ENCODE data around the gene RNF157. TPM values are rescaled to one million over a fixed set of nuclear protein-coding genes. Genes with fewer than 3 reads are reported as not detected.

The RNF157 gene
- total RNA-seq, 4 donors from 2014 or later, result 32.5 to 164 (median 54.8) TPM

Small RNA genes lying within 50 kb of the gene (small RNA-seq; reads per million reads assigned to genes)
- gene ATP5MGP6 (0 reads per million in 4 donors), gene MIR6868 (0 to 0.28 (median 0) reads per million in 4 donors)

Other genes with a start within 250 kb of the RNF157 start
- gene CDK3, start 239.6 kb downstream of the RNF157 start, total RNA-seq, result 10 to 100 TPM in 2 of 4 donors, 1 to 10 TPM in 1, not detected in 1; 5.4 to 24.6 (median 16.9) TPM
- 10 to 100 TPM; 17.1 to 23.7 (median 20.6) TPM for gene EVPL, start 213.2 kb downstream of the RNF157 start, total RNA-seq
- gene SRP68, start 168.0 kb downstream of the RNF157 start, total RNA-seq, result 10 to 100 TPM; 11.6 to 44.8 (median 30.4) TPM
- gene GALR2, start 165.7 kb downstream of the RNF157 start, total RNA-seq, result 1 to 10 TPM in 3 of 4 donors, not detected in 1; 1.9 to 10.0 (median 3.2) TPM
- gene ZACN, start 161.3 kb downstream of the RNF157 start, total RNA-seq, result under 1 TPM in 1 of 4 donors, not detected in 3; 0.40 TPM
- 100 to 1,000 TPM in 2 of 4 donors, 10 to 100 TPM in 2; 88.0 to 143 (median 105) TPM for gene EXOC7, start 136.7 kb downstream of the RNF157 start, total RNA-seq
- 1 to 10 TPM in 2 of 4 donors, under 1 TPM in 1, not detected in 1; 0.82 to 7.4 (median 1.9) TPM for gene FOXJ1, start 99.2 kb downstream of the RNF157 start, total RNA-seq
- gene UBALD2, start 24.9 kb upstream of the RNF157 start, total RNA-seq, result 10 to 100 TPM; 25.5 to 51.2 (median 34.5) TPM
- gene QRICH2, start 67.8 kb upstream of the RNF157 start, total RNA-seq, result 1 to 10 TPM; 1.6 to 2.6 (median 2.0) TPM
- 100 to 1,000 TPM in 2 of 4 donors, 10 to 100 TPM in 2; 50.1 to 147 (median 96.7) TPM for gene PRPSAP1, start 113.4 kb upstream of the RNF157 start, total RNA-seq
- gene SPHK1, start 144.1 kb upstream of the RNF157 start, total RNA-seq, result 10 to 100 TPM in 1 of 4 donors, 1 to 10 TPM in 2, not detected in 1; 4.2 to 16.1 (median 6.8) TPM
- gene UBE2O, start 212.7 kb upstream of the RNF157 start, total RNA-seq, result 10 to 100 TPM in 3 of 4 donors, 1 to 10 TPM in 1; 9.8 to 28.8 (median 15.9) TPM
- not detected for gene AANAT, start 227.1 kb upstream of the RNF157 start, total RNA-seq

Data from transverse colon (tissue), 4 donors.